HG03469 (cell line): ENCODE data around the gene PALD1.

Source experiments
- ATAC-seq: cut with Tn5 transposase; IDR thresholded peaks from one replicate; pipeline ENCODE4 v1.9.1; 2021; ENCODE audit warnings: mild to moderate bottlenecking, moderate library complexity, moderate number of reproducible peaks; ENCODE audit not compliant: unreplicated experiment

Gene PALD1

GRCh38 chr10:70478191-70479164, at the start of gene PALD1:
PALD1 (plus strand) TSS chr10:70478767; CDS start chr10:70525952, 47,185 bp downstream.
- no peak for ATAC-seq

- ATAC-seq: no peak
Measured at GRCh38 chr10:70430493-70431445, 47.8 kb upstream of the PALD1 start.

- no peak for ATAC-seq
Measured at GRCh38 chr10:70432101-70432500, 46.5 kb upstream of the PALD1 start.

GRCh38 chr10:70432561-70433263, 45.9 kb upstream of the PALD1 start:
- no peak for ATAC-seq

GRCh38 chr10:70433581-70434280, 44.8 kb upstream of the PALD1 start:
- no peak for ATAC-seq

- no peak for ATAC-seq
Measured at GRCh38 chr10:70435241-70436085, 43.1 kb upstream of the PALD1 start.

- no peak for ATAC-seq
Measured at GRCh38 chr10:70437721-70438120, 40.8 kb upstream of the PALD1 start.

- ATAC-seq: no peak
Measured at GRCh38 chr10:70440296-70441160, 38.0 kb upstream of the PALD1 start.

GRCh38 chr10:70441161-70441894, 37.2 kb upstream of the PALD1 start, which contains the start of gene NODAL:
NODAL (minus strand) TSS chr10:70441681; CDS start chr10:70441667, 14 bp downstream.
- ATAC-seq: no peak

GRCh38 chr10:70441895-70442309, 36.7 kb upstream of the PALD1 start:
- no peak for ATAC-seq

GRCh38 chr10:70442332-70442988, 36.1 kb upstream of the PALD1 start:
- ATAC-seq: no peak

GRCh38 chr10:70444744-70445143, 33.8 kb upstream of the PALD1 start:
- no peak for ATAC-seq

GRCh38 chr10:70445718-70446657, 32.6 kb upstream of the PALD1 start:
- ATAC-seq: no peak

GRCh38 chr10:70448236-70448635, 30.3 kb upstream of the PALD1 start:
- no peak for ATAC-seq

GRCh38 chr10:70455213-70455630, 23.3 kb upstream of the PALD1 start:
- no peak for ATAC-seq

GRCh38 chr10:70456164-70456563, 22.4 kb upstream of the PALD1 start:
- ATAC-seq: no peak
